Loucy (cell line): ENCODE data around the gene HMGB2.

Experiments used
- H2AFZ ChIP-seq: fragments of 200-600 bp; sonication (generic); 2 replicates; pipeline ENCODE4 v1.6.0; 2016; ENCODE audit warnings: antibody characterized with exemption, mild to moderate bottlenecking, low read length, moderate library complexity
- H3F3A ChIP-seq: fragments of 200-600 bp; 2 replicates; pipeline ENCODE4 v1.6.0; 2016; ENCODE audit warnings: antibody characterized with exemption, low read depth, mild to moderate bottlenecking
- H3K27me3 ChIP-seq: fragments of 200-600 bp; sonication (generic); 2 replicates; pipeline ENCODE4 v1.6.1; 2014; ENCODE audit warnings: low read length, mild to moderate bottlenecking; ENCODE audit not compliant: insufficient read depth, poor library complexity, severe bottlenecking
- H3K36me3 ChIP-seq: fragments of 200-600 bp; sonication (generic); 2 replicates; pipeline ENCODE4 v1.6.1; 2016; ENCODE audit warnings: low read length; ENCODE audit not compliant: insufficient read depth
- H3K4me1 ChIP-seq: fragments of 200-600 bp; sonication (generic); 2 replicates; pipeline ENCODE4 v1.5.1; 2014; ENCODE audit warnings: low read length, mild to moderate bottlenecking; ENCODE audit not compliant: insufficient read depth, poor library complexity, severe bottlenecking
- H3K4me2 ChIP-seq: fragments of 200-600 bp; sonication (generic); 2 replicates; pipeline ENCODE4 v1.6.0; 2014; ENCODE audit warnings: antibody characterized with exemption, low read length, low read depth, mild to moderate bottlenecking; ENCODE audit not compliant: poor library complexity, severe bottlenecking
- H3K4me3 ChIP-seq: fragments of 200-600 bp; sonication (generic); 2 replicates; pipeline ENCODE4 v1.5.1; 2014; ENCODE audit warnings: low read length, mild to moderate bottlenecking, mixed read lengths; ENCODE audit not compliant: poor library complexity, severe bottlenecking
- H3K79me2 ChIP-seq: fragments of 200-600 bp; sonication (generic); 2 replicates; pipeline ENCODE4 v1.6.1; 2014; ENCODE audit warnings: low read length; ENCODE audit not compliant: insufficient read depth
- H3K9ac ChIP-seq: fragments of 200-600 bp; sonication (generic); 2 replicates; pipeline ENCODE4 v1.6.0; 2014; ENCODE audit warnings: mild to moderate bottlenecking, low read depth, low read length, moderate library complexity; ENCODE audit not compliant: poor library complexity, severe bottlenecking
- H3K9me2 ChIP-seq: fragments of 200-600 bp; sonication (generic); replicated peaks from 2 replicates; pipeline ENCODE4 v1.6.1; 2016; ENCODE audit warnings: low read depth, low read length, mixed read lengths
- H3K9me3 ChIP-seq: fragments of 200-600 bp; sonication (generic); 2 replicates; pipeline ENCODE4 v1.6.1; 2014; ENCODE audit warnings: mild to moderate bottlenecking, antibody characterized with exemption, low read length, low read depth; ENCODE audit not compliant: insufficient read depth
- H4K20me1 ChIP-seq: fragments of 200-600 bp; sonication (generic); 2 replicates; pipeline ENCODE4 v1.6.0; 2014; ENCODE audit warnings: antibody characterized with exemption, low read length, mild to moderate bottlenecking; ENCODE audit not compliant: insufficient read depth, poor library complexity, severe bottlenecking
- CTCF ChIP-seq: fragments of 200-600 bp; sonication (generic); conservative IDR thresholded peaks from 2 replicates; pipeline ENCODE4 v1.5.1; 2014; ENCODE audit warnings: mild to moderate bottlenecking, antibody characterized with exemption, low read length
- EZH2phosphoT487 ChIP-seq: fragments of 200-600 bp; IDR thresholded peaks from 2 replicates; pipeline ENCODE4 v1.6.1; 2018; ENCODE audit warnings: antibody characterized with exemption, mild to moderate bottlenecking, moderate library complexity, borderline replicate concordance

The HMGB2 gene

GRCh38 chr4:173317004-173317403 is 17.2 kb downstream of the HMGB2 start:
- H3K9me2 ChIP-seq: no peaks in the 10 kb centered on the region
- no peak overlapping the region for H2AFZ ChIP-seq
- H3K9me3 ChIP-seq: no peaks in the 10 kb centered on the region
- H3K27me3 ChIP-seq: no peaks in the 10 kb centered on the region
- H3K36me3 ChIP-seq: peaks cover 85% of the 10 kb centered on the region
- peaks cover 3% of the 10 kb centered on the region for H4K20me1 ChIP-seq
- no peak overlapping the region for H3K4me2 ChIP-seq
- no peaks in the 10 kb centered on the region for H3F3A ChIP-seq
- H3K9ac ChIP-seq: no peak overlapping the region
- no peak overlapping the region for H3K4me3 ChIP-seq
- H3K79me2 ChIP-seq: no peaks in the 10 kb centered on the region
- TF ChIP-seq EZH2phosphoT487 (no peak), CTCF (peak; percentile 55)
- no peaks in the 10 kb centered on the region for H3K4me1 ChIP-seq

GRCh38 chr4:173316060-173316459 is 18.1 kb downstream of the HMGB2 start:
- Histone ChIP-seq H3K27me3 (no peaks in the 10 kb centered on the region), H3K4me3 (no peak overlapping the region), H3K4me2 (no peak overlapping the region), H3K4me1 (no peaks in the 10 kb centered on the region), H3K36me3 (peaks cover 85% of the 10 kb centered on the region), H3K9me3 (no peaks in the 10 kb centered on the region), H3F3A (no peaks in the 10 kb centered on the region), H3K9ac (no peak overlapping the region), H2AFZ (no peak overlapping the region), H3K9me2 (no peaks in the 10 kb centered on the region), H4K20me1 (peaks cover 3% of the 10 kb centered on the region), H3K79me2 (no peaks in the 10 kb centered on the region)
- no peak for TF ChIP-seq EZH2phosphoT487
- TF ChIP-seq CTCF: no peak

- TF ChIP-seq CTCF (no peak), EZH2phosphoT487 (no peak)
- H3K27me3 ChIP-seq: no peaks in the 10 kb centered on the region
These were observed 19.4 kb downstream of the HMGB2 start for GRCh38 chr4:173314715-173315114.

More at GRCh38 chr4:173314715-173315114, 19.4 kb downstream of the HMGB2 start:
- no peaks in the 10 kb centered on the region for H3K79me2 ChIP-seq
- no peak overlapping the region for H2AFZ ChIP-seq
- no peak overlapping the region for H3K4me3 ChIP-seq
- H3K9me2 ChIP-seq: no peaks in the 10 kb centered on the region
- no peak overlapping the region for H3K4me2 ChIP-seq
- H3F3A ChIP-seq: no peaks in the 10 kb centered on the region
- H3K9me3 ChIP-seq: no peaks in the 10 kb centered on the region
- H4K20me1 ChIP-seq: peaks cover 3% of the 10 kb centered on the region
- H3K36me3 ChIP-seq: peaks cover 86% of the 10 kb centered on the region
- no peak overlapping the region for H3K9ac ChIP-seq
- no peaks in the 10 kb centered on the region for H3K4me1 ChIP-seq
